KG1 (cell line): ENCODE results near the gene MPZL2.
A peak's percentile ranks its signal among the peaks of the same experiment; 100 is the strongest.

Source experiments
- DNase-seq: peaks from one replicate; lab custom pipeline; 2025; lab: John Stamatoyannopoulos, UW

MPZL2 gene

DNA sequence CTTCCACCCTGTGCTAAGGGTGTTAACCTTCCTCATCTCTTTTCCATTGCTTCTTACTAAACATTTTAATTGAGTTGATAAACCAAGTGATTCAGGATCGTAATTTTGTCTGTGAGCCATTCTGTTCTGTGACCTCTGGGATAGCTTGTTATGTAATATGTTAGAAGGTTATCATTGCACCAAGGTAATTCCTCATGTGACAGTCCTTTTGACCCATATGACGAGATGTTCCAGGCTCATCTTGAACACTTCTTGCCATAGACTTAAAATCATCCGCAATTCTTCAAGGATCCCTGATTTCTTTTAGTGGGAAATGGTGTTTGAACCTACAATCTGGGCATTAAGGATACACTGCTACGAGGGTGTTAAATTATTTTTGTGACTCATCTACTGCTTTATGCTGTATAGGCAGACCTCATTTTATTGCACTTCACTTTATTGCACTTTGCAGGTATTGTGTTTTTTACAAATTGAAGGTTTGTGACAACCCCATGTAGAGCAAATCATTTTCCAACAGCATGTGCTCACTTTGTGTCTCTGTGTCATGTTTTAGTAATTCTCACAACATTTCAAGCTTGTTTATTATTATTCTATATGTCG is 19.0 kb upstream of the MPZL2 start:
- DNase-seq: no peak

DNA sequence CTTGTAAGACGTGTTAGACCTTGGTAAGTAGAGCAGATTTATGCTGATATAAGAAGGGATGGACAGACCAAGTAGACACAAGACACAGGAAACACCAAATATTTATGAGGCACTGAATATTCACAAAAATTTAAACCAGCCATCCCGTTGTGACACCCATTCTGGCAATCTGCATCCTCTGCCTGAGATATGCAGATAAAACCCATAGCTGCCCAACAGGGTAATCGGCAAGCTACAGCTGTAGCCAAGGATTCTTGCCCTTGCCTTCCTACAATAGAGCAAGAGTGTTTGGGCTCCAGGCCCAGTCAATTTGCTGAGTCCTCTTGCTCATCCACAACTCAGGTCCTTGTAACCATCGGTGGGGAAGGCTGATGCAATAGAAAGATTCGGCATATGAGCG is 18.5 kb upstream of the MPZL2 start:
- no peak for DNase-seq

DNA sequence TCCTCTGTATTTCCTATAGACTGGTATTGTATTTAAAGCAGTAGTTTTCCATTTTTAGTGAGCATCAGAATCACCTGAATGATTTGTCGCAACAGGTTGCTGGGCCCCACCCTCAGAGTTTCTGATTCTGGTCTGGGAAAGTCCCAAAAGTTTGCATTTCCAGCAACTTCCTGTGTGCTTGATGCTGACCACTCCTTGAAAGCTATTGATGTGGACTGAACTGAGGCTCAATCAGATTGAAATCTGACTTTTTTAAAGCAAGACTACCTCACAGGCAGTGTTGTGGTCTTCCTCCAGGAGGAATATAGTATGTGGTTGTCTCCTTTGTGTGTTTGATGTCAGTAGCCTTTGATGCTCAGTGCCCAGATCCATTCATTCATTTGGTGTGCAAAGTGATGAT is 17.2 kb upstream of the MPZL2 start:
- no peak for DNase-seq

DNA sequence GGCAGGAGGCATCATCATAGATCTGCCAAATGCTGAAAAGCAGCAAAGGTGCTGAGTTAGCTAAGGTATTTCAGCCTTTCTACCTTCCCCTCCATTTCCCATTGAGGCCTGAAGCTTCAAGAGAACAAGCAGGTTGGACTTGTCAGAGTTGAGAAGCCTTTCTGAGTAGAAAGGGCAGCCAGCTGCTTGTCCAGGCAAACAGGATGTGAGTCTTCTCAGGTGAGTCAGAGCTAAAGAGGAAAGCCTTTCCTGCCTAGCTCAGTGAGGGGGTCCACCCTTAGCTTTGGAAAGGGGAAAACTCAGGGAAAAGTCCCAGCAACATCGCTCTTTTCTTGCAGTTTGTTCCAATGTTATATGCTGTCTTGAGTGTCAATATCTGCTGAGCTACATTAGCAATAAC is 13.2 kb upstream of the MPZL2 start:
- DNase-seq: no peak

GRCh38 chr11:118276422-118276821 is 12.3 kb upstream of the MPZL2 start:
- DNase-seq: no peak

- DNase-seq: no peak
These were observed 11.1 kb upstream of the MPZL2 start for GRCh38 chr11:118275176-118275575.

DNA sequence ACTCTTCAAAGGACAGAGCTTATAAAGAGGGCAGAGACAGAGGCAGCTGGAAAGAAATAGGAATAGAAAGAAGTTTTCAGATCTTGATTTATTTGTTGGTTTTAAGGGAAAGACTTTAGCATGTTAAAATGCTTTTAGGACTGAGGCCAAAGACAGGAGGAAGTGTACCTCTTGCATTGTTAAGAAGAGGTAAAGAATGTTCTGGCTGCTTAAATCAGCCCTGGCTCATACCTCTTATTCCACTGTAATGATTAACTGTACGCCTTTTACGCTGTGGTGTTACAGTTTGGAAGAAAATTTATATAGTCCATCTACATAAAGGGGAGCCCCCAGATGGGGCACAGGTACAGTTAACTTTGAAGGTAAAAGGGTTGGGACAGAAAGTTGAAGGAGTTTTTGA is 10.1 kb upstream of the MPZL2 start:
- DNase-seq: no peak

DNA sequence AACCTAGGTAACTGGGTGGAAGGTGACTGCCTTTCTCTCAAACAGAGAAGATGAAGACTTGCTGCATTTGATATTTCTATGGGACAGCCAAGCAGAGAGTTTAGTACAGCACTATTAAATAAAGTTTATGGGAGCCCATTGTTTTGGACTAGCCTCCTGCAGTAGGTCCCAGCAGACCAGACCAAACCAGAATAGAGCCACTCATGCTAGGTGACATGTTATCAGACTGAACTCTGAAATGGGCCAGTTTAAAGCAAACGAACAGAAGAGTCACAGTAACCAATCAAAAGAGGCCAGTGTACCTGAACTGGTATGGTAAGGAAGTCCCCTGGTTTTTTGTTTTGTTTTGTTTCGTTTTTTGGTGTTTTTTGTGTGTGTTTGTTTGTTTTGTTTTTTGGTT is 7.9 kb upstream of the MPZL2 start:
- DNase-seq: no peak

- DNase-seq: no peak
These were observed 3.4 kb upstream of the MPZL2 start for GRCh38 chr11:118267486-118267885.

GRCh38 chr11:118265954-118266353 is 1.9 kb upstream of the MPZL2 start:
- no peak for DNase-seq

DNA sequence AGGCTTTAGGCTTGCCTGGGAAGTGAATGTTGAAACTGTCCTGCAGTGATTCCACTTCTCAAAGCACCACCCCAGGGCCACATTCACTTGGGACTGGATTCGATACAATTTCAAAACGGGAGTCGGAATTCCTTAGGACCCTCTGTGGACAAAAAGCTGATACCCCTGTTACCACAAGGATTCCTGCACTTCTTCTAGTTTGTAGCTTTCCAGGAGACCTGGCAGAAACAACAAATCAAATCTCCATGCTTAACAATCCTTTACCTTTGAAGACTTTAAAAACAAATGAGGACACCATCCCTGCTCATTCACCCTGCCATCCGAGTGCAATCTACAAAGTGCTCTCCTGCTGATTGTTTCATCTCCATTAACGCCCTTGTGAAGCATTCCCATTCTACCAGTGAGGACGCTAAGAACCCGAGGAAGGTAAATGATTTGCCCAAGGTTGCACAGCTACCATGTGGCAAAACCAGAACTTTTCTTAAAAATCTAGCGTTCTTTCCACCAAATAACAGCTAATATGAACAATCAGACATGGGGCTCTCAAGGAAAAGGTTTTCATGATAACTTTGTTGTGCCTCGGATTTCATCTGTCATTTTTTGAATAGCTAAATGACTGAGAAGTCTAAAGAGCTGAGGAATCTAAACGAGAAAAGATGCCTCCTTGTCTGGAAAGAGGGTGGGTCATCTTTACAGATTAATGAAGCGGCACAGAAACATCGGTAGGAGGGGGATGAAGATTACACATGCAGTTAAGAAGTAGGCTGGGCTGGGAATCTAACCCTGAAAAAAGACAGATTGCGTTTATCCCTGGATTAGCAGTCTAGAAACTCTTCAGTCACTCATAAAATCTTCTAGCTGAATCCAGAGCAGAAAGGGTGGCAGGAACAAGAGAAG is 720 bp upstream of the MPZL2 start:
- DNase-seq: no peak

DNA sequence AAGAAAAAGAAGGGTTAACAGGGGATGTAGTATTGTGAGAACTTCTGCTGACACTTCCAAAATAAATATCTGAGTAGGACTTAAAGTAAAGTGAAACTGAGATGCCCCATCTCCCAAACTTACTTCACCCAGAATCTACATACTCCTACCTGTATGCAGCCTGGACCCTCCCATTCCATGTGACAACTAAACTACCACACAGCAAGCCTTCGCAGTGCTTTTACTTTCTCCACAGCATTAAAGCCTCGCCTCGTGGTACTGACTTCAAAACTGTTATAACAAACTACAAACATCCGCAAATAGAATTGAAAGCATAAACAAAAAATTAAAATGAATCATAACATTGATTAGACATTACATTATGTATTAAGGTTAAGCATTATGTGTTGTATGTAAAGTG is 985 bp downstream of the MPZL2 start:
- no peak for DNase-seq

- no peak for DNase-seq
These were observed 3.7 kb downstream of the MPZL2 start for GRCh38 chr11:118260353-118260752.

- no peak for DNase-seq
These were observed 5.0 kb downstream of the MPZL2 start for GRCh38 chr11:118259138-118259537.

DNA sequence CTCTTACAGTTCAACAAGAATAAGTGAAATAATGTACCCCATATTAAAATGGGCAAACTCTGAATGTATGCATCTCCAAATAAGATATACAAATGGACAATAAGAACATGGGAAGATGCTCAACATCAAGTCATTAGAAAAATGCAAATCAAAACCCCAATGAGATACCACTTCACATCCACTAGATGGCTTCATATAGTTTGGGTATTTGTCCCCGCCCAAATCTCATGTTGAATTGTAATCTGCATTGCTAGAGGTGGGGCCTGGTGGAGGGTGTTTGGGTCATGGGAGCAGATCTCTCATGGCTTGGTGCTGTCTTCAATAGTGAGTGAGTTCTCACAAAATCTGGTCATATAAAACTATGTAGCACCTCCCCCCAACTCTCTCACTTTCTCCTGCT is 5.7 kb downstream of the MPZL2 start:
- DNase-seq: no peak

DNA sequence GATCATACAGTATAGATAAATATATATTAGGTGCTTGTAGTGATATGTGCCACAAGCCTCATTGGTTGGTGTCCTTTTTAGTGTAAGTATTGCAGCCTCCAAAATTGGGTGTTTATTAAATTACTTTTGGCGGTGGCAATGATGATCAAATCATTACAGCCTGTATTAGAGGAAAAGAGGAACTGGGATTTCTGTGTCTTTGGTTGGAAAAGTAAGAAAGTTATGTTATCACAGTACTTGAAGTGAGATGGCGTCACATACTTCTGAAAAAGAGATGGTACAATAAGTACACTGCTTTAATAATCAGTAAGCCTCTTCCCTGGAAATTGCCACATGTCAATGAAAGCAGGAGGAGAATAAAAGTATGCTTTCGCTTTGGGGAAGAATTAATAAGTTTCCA is 11.4 kb downstream of the MPZL2 start:
- DNase-seq: no peak

DNA sequence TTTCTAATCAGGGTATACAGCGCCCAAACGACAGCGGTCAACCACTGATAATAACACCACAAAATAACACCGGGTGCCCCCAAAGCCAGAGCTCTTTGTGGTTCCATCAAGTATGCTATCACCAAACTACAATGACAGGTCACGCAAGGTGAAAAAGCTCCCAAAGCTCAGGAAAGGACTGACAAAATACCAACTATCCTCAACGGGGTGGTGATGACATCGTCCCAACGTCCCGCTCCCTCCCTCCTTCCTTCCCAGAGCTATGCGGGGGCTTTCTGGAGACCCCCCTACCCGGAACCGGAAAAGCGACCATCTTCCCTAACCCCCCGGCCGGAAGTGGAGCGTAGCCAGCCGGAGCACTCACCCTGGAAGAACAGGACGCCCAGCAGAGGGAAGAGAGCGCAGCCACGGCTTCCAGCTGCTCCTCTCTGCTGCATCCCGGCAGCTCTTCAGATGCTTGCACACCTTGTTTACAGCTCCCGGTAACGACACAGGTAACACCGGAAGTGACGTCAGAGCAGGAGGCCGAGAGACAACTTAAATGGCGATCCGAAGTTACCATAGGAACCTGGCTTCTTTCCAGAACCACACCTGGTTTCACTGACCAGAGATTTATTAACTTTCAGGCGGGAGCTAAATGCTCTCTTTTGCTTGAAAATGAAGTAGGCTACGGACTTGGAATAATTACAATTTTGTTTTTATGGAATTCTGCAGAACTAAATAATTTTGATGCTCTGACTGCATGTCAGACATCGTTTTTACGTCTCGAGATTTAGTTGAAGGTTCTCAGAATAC is 12.0 kb downstream of the MPZL2 start, which contains the start of gene MPZL3:
MPZL3 (minus strand) TSS at position 508 of the 795 bp plus-strand sequence; CDS start at position 437, 71 bp downstream.
- DNase-seq: peak; percentile 94

GRCh38 chr11:118247041-118247440 is 17.1 kb downstream of the MPZL2 start:
- DNase-seq: no peak

- DNase-seq: no peak
These were observed 18.0 kb downstream of the MPZL2 start for GRCh38 chr11:118245936-118246562.

GRCh38 chr11:118243993-118244762 is 19.9 kb downstream of the MPZL2 start:
- no peak for DNase-seq

- no peak for DNase-seq
These were observed 20.9 kb downstream of the MPZL2 start for GRCh38 chr11:118243161-118243560.

DNA sequence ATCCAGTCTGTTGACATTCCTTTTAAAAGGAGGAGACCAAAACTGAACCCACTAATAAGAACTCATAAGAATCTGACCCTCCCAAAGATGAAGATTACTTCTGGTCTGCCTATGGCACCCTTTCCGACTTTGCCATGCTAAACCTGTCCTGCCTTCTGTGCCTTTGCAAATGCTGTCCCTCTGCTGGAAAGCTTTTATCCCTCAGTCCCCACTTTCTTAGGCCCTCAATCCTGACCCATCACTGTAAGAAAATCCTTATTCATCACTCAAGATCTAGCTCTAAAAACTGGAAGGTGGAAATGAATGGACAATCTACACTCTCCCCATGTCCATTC is 22.4 kb downstream of the MPZL2 start:
- no peak for DNase-seq
